Ascending aorta (tissue), 2 donors: ENCODE data around the gene FGD3. TPM values are rescaled to one million over a fixed set of nuclear protein-coding genes. Genes with fewer than 3 reads are reported as not detected.

ENCODE experiments used
- DNase-seq, 2 donors: peaks; one replicate each; pipeline ENCODE4 v3.0.0-alpha.2; 2019; ENCODE audit warnings: low spot score in 2 of 2
- H3K27ac ChIP-seq, 2 donors: fragments of 200-600 bp; sonication (generic); one replicate each; pipeline ENCODE4 v1.5.1; 2016 to 2017; ENCODE audit warnings: mild to moderate bottlenecking in 1 of 2
- H3K27me3 ChIP-seq: fragments of 200-600 bp; sonication (generic); one replicate; pipeline ENCODE4 v1.5.1; 2017
- H3K36me3 ChIP-seq, 2 donors: fragments of 200-600 bp; sonication (generic); one replicate each; pipeline ENCODE4 v1.5.1; 2016
- H3K4me1 ChIP-seq, 2 donors: fragments of 200-600 bp; sonication (generic); one replicate each; pipeline ENCODE4 v1.5.1; 2016 to 2017; ENCODE audit warnings: mild to moderate bottlenecking in 1 of 2
- H3K4me3 ChIP-seq, 2 donors: fragments of 200-600 bp; sonication (generic); one replicate each; pipeline ENCODE4 v1.5.1; 2016 to 2017; ENCODE audit warnings: mild to moderate bottlenecking in 1 of 2
- H3K9me3 ChIP-seq, 2 donors: fragments of 200-600 bp; sonication (generic); one replicate each; pipeline ENCODE4 v1.5.1; 2016
- intact Hi-C: fragments of 100-400 bp; cut with DNase I; formaldehyde crosslinking; loops from one replicate; pipeline ENCODE4 v1.15.1; 2023
- total RNA-seq: library from RNA; depleted of rRNA; stranded (reverse); fragments of >200 nt; gene quantifications from one replicate; pipeline ENCODE4 v1.1.0, GENCODE V29; 2016
- TF ChIP-seq, protein P1 (sequence below), 3 experiments: fragments of 200-600 bp in 2 of 3; fragments of 450-650 bp in 1 of 3; sonication (generic) in 2 of 3; IDR thresholded peaks; one replicate each; pipeline ENCODE4 v1.5.1; 2016 to 2019; ENCODE audit warnings: antibody characterized with exemption in 3 of 3, mild to moderate bottlenecking in 1 of 3, moderate library complexity in 1 of 3

The FGD3 gene
- total RNA-seq, 1 donor from 2014 or later = 20.8 TPM

GRCh38 chr9:93058355-93059010, 111.2 kb downstream of the FGD3 start, which contains the start of gene SUSD3:
TSS of gene SUSD3 (plus strand) at chr9:93058701. CDS start at chr9:93058743, 42 bp downstream.
- peak within 1 kb of the TSS; percentile 64 to 74 for H3K4me3 ChIP-seq
- H3K36me3 ChIP-seq = no peaks in the 10 kb centered on the region
- H3K27ac ChIP-seq = peak within 1 kb of the TSS; percentile 90 to 92
- intact Hi-C loops = loop anchor here (1.0 to 5.0 kb wide), 3 partner anchors 37 to 74 kb away; no protein-coding TSS in a partner anchor
- H3K9me3 ChIP-seq = no peaks in the 10 kb centered on the region
- peaks cover 28 to 52% of the 10 kb centered on the region in 2 donors for H3K4me1 ChIP-seq
- no peaks in the 10 kb centered on the region for H3K27me3 ChIP-seq
- peak in 1 of 2 donors; percentile 87 for DNase-seq
- TF ChIP-seq, protein P1, sequence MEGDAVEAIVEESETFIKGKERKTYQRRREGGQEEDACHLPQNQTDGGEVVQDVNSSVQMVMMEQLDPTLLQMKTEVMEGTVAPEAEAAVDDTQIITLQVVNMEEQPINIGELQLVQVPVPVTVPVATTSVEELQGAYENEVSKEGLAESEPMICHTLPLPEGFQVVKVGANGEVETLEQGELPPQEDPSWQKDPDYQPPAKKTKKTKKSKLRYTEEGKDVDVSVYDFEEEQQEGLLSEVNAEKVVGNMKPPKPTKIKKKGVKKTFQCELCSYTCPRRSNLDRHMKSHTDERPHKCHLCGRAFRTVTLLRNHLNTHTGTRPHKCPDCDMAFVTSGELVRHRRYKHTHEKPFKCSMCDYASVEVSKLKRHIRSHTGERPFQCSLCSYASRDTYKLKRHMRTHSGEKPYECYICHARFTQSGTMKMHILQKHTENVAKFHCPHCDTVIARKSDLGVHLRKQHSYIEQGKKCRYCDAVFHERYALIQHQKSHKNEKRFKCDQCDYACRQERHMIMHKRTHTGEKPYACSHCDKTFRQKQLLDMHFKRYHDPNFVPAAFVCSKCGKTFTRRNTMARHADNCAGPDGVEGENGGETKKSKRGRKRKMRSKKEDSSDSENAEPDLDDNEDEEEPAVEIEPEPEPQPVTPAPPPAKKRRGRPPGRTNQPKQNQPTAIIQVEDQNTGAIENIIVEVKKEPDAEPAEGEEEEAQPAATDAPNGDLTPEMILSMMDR (IDR thresholded peaks at IDR 0.05) = no peak

GRCh38 chr9:93059011-93059714, 111.8 kb downstream of the FGD3 start:
- no peaks in the 10 kb centered on the region for H3K27me3 ChIP-seq
- intact Hi-C loops = loop anchor here (2.0 to 5.0 kb wide), 2 partner anchors 57 to 74 kb away; no protein-coding TSS in a partner anchor
- TF ChIP-seq, protein P1 (IDR thresholded peaks at IDR 0.05) = no peak
- H3K4me1 ChIP-seq = peaks cover 25 to 46% of the 10 kb centered on the region in 2 donors
- peak overlapping the region; percentile 90 to 92 for H3K27ac ChIP-seq
- DNase-seq = peak in 1 of 2 donors; percentile 64
- no peaks in the 10 kb centered on the region for H3K36me3 ChIP-seq
- H3K4me3 ChIP-seq = peak overlapping the region; percentile 64 to 74
- no peaks in the 10 kb centered on the region for H3K9me3 ChIP-seq

- H3K4me3 ChIP-seq = peak overlapping the region; percentile 64 to 74
Observed at GRCh38 chr9:93059715-93060578, 112.6 kb downstream of the FGD3 start.

GRCh38 chr9:93060746-93061259, 113.5 kb downstream of the FGD3 start:
- Histone ChIP-seq H3K9me3 (no peaks in the 10 kb centered on the region), H3K36me3 (no peaks in the 10 kb centered on the region), H3K4me3 (no peak overlapping the region), H3K27ac (peak overlapping the region; percentile 90 to 92), H3K4me1 (peaks cover 22 to 38% of the 10 kb centered on the region in 2 donors), H3K27me3 (no peaks in the 10 kb centered on the region)
- DNase-seq = peak in 1 of 2 donors; percentile 76
- TF ChIP-seq, protein P1 (IDR thresholded peaks at IDR 0.05) = no peak
- intact Hi-C loops = no loop called here

More at GRCh38 chr9:93059715-93060578, 112.6 kb downstream of the FGD3 start:
- peak overlapping the region; percentile 90 to 92 for H3K27ac ChIP-seq
- peak in 1 of 2 donors; percentile 58 for DNase-seq
- TF ChIP-seq, protein P1 (IDR thresholded peaks at IDR 0.05) = no peak
- intact Hi-C loops = loop anchor here (2.0 to 5.0 kb wide), 2 partner anchors 58 to 73 kb away; no protein-coding TSS in a partner anchor
- no peaks in the 10 kb centered on the region for H3K27me3 ChIP-seq
- no peaks in the 10 kb centered on the region for H3K9me3 ChIP-seq
- peaks cover 19 to 41% of the 10 kb centered on the region in 2 donors for H3K4me1 ChIP-seq
- no peaks in the 10 kb centered on the region for H3K36me3 ChIP-seq

GRCh38 chr9:93061260-93061751, 114.0 kb downstream of the FGD3 start:
- Histone ChIP-seq H3K4me1 (peaks cover 22 to 38% of the 10 kb centered on the region in 2 donors), H3K9me3 (no peaks in the 10 kb centered on the region), H3K27me3 (no peaks in the 10 kb centered on the region), H3K36me3 (no peaks in the 10 kb centered on the region), H3K27ac (peak overlapping the region in 1 of 2 donors; percentile 92), H3K4me3 (no peak overlapping the region)
- TF ChIP-seq, protein P1 (IDR thresholded peaks at IDR 0.05) = no peak
- intact Hi-C loops = no loop called here
- no peak for DNase-seq
